OCI-M2 (cell line): ENCODE data around the gene SHISA7.
"Not testable (repeated sequence)": the region's sequence is repeated elsewhere in the genome, so short reads cannot be mapped to it uniquely, and the experiment has no call there.

Experiments
- DNase-seq: peaks from one replicate; lab custom pipeline; 2025; ENCODE audit not compliant: unreplicated experiment; lab: John Stamatoyannopoulos, UW

The SHISA7 gene

GRCh38 chr19:55448175-55448490, 5.0 kb upstream of the SHISA7 start:
- DNase-seq = not testable (repeated sequence)

- DNase-seq = no peak
Measured at GRCh38 chr19:55447421-55448174, 4.5 kb upstream of the SHISA7 start.

GRCh38 chr19:55446060-55446459, 3.0 kb upstream of the SHISA7 start:
- DNase-seq = no peak

GRCh38 chr19:55444646-55445045, 1.5 kb upstream of the SHISA7 start:
- no peak for DNase-seq

GRCh38 chr19:55443824-55444480, 852 bp upstream of the SHISA7 start:
- no peak for DNase-seq

- no peak for DNase-seq
Measured at GRCh38 chr19:55442372-55442961, 633 bp downstream of the SHISA7 start.

- DNase-seq = no peak
Measured at GRCh38 chr19:55441692-55442321, 1.3 kb downstream of the SHISA7 start.

GRCh38 chr19:55441319-55441691, 1.8 kb downstream of the SHISA7 start:
- DNase-seq = no peak

GRCh38 chr19:55440411-55441105, 2.5 kb downstream of the SHISA7 start:
- DNase-seq = no peak

GRCh38 chr19:55439052-55439451, 4.0 kb downstream of the SHISA7 start:
- DNase-seq = no peak

GRCh38 chr19:55437410-55437809, 5.7 kb downstream of the SHISA7 start:
- peak; percentile 44 for DNase-seq

GRCh38 chr19:55436847-55437246, 6.3 kb downstream of the SHISA7 start:
- DNase-seq = no peak

GRCh38 chr19:55435020-55435419, 8.1 kb downstream of the SHISA7 start:
- no peak for DNase-seq

- DNase-seq = no peak
Measured at GRCh38 chr19:55434356-55434919, 8.7 kb downstream of the SHISA7 start.

- no peak for DNase-seq
Measured at GRCh38 chr19:55433292-55433691, 9.8 kb downstream of the SHISA7 start.

GRCh38 chr19:55432241-55432959, 10.7 kb downstream of the SHISA7 start:
- DNase-seq = no peak

- DNase-seq = no peak
Measured at GRCh38 chr19:55431183-55431582, 11.9 kb downstream of the SHISA7 start.

- no peak for DNase-seq
Measured at GRCh38 chr19:55426042-55426441, 17.1 kb downstream of the SHISA7 start.

- DNase-seq = no peak
Measured at GRCh38 chr19:55424518-55424917, 18.6 kb downstream of the SHISA7 start.

GRCh38 chr19:55423225-55424005, 19.7 kb downstream of the SHISA7 start:
- DNase-seq = no peak
